ENCODE data around the gene PACC1.
"Not testable (repeated sequence)": the region's sequence is repeated elsewhere in the genome, so short reads cannot be mapped to it uniquely, and the experiment has no call there.

The PACC1 gene

GRCh38 chr1:212326541-212326940 is 88.1 kb downstream of the PACC1 start:
- DNase-seq (ENCODE audit: low spot score): no peak

- DNase-seq (ENCODE audit: low spot score): no peak
Observed at GRCh38 chr1:212323066-212323465, 91.6 kb downstream of the PACC1 start.

- DNase-seq (ENCODE audit: low spot score): not testable (repeated sequence)
Observed at GRCh38 chr1:212321031-212321430, 93.7 kb downstream of the PACC1 start.

- no peak for DNase-seq (ENCODE audit: low spot score)
Observed at GRCh38 chr1:212317916-212318315, 96.8 kb downstream of the PACC1 start.

- peak; percentile 29 for DNase-seq (ENCODE audit: low spot score)
Observed at GRCh38 chr1:212315907-212316306, 98.8 kb downstream of the PACC1 start.

GRCh38 chr1:212315184-212315583 is 99.5 kb downstream of the PACC1 start:
- no peak for DNase-seq (ENCODE audit: low spot score)
